BLaER1 treated with 17β-estradiol and CSF1 and Interleukin-3, amounts not matched to agents 10 nM and 100 nM (cell line): Measurements from ENCODE around the gene EPHX1.
"Not testable (repeated sequence)": the region's sequence is repeated elsewhere in the genome, so short reads cannot be mapped to it uniquely, and the experiment has no call there.

Experiments
- H3K27ac ChIP-seq, 11 experiments: shearing (Covaris generic); formaldehyde crosslinking; 2 replicates each; pipeline ENCODE4 v1.8.1; 2022
- H3K27me3 ChIP-seq, 11 experiments: shearing (Covaris generic); formaldehyde crosslinking; 2 replicates each; pipeline ENCODE4 v1.8.1; 2022
- H3K36me3 ChIP-seq, 11 experiments: shearing (Covaris generic); formaldehyde crosslinking; 2 replicates each; pipeline ENCODE4 v1.8.1; 2022
- H3K4me1 ChIP-seq, 10 experiments: shearing (Covaris generic); formaldehyde crosslinking; 2 replicates each; pipeline ENCODE4 v1.8.1; 2022
- H3K4me2 ChIP-seq, 11 experiments: shearing (Covaris generic); formaldehyde crosslinking; 2 replicates each; pipeline ENCODE4 v1.8.1; 2022
- H3K4me3 ChIP-seq, 10 experiments: shearing (Covaris generic); formaldehyde crosslinking; 2 replicates each; pipeline ENCODE4 v1.8.1; 2022
- H3K9ac ChIP-seq, 11 experiments: shearing (Covaris generic); formaldehyde crosslinking; 2 replicates each; pipeline ENCODE4 v1.8.1; 2022
- H3K9me3 ChIP-seq, 11 experiments: shearing (Covaris generic); formaldehyde crosslinking; replicated peaks in 1 of 11; 2 replicates each; pipeline ENCODE4 v1.8.1; 2022
- H4K20me1 ChIP-seq, 11 experiments: shearing (Covaris generic); formaldehyde crosslinking; 2 replicates each; pipeline ENCODE4 v1.8.1; 2022
- Cebpa-rat ChIP-seq, 11 experiments: shearing (Covaris generic); IDR thresholded peaks; 2 replicates each; pipeline ENCODE4 v1.8.1; 2022

EPHX1 gene

GRCh38 chr1:225825607-225826007 is 15.7 kb downstream of the EPHX1 start:
- no peak for TF ChIP-seq Cebpa-rat (IDR thresholded peaks at IDR 0.05)
- no peaks in the 10 kb centered on the region for H3K9me3 ChIP-seq
- no peaks in the 10 kb centered on the region for H3K36me3 ChIP-seq
- H4K20me1 ChIP-seq: no peaks in the 10 kb centered on the region
- H3K9ac ChIP-seq: peak overlapping the region in 2 of 11 experiments; percentile 0 to 15; a peak in 1 of 22 replicates
- H3K4me2 ChIP-seq: peak overlapping the region in 3 of 11 experiments; percentile 69 to 76 (median 70); a peak in 6 of 22 replicates
- H3K4me1 ChIP-seq: peaks cover 0 to 26% (median 0%) of the 10 kb centered on the region in 10 experiments; a peak in 7 of 20 replicates
- H3K27ac ChIP-seq: peak overlapping the region in 1 of 11 experiments; percentile 32; a peak in 1 of 22 replicates
- H3K4me3 ChIP-seq: no peak overlapping the region
- no peaks in the 10 kb centered on the region for H3K27me3 ChIP-seq

- H3K9ac ChIP-seq: no peak overlapping the region
- no peaks in the 10 kb centered on the region for H3K9me3 ChIP-seq
- no peaks in the 10 kb centered on the region for H3K27me3 ChIP-seq
- peaks cover 0 to 6% (median 3%) of the 10 kb centered on the region in 11 experiments; a peak in 5 of 22 replicates for H3K36me3 ChIP-seq
- no peaks in the 10 kb centered on the region for H4K20me1 ChIP-seq
- H3K4me2 ChIP-seq: no peak overlapping the region; a peak in 1 of 22 replicates
- no peak overlapping the region for H3K4me3 ChIP-seq
- H3K4me1 ChIP-seq: peaks cover 0 to 26% (median 0%) of the 10 kb centered on the region in 10 experiments; a peak in 7 of 20 replicates
- no peak for TF ChIP-seq Cebpa-rat (IDR thresholded peaks at IDR 0.05)
- no peak overlapping the region for H3K27ac ChIP-seq
Observed at GRCh38 chr1:225827076-225827475, 17.2 kb downstream of the EPHX1 start.

- no peak overlapping the region for H3K9ac ChIP-seq
- H3K4me3 ChIP-seq: no peak overlapping the region
- H4K20me1 ChIP-seq: no peaks in the 10 kb centered on the region
- peaks cover 0 to 19% (median 5%) of the 10 kb centered on the region in 11 experiments; a peak in 6 of 22 replicates for H3K36me3 ChIP-seq
- H3K9me3 ChIP-seq: no peaks in the 10 kb centered on the region
- no peak for TF ChIP-seq Cebpa-rat (IDR thresholded peaks at IDR 0.05)
- no peak overlapping the region for H3K27ac ChIP-seq
- H3K4me2 ChIP-seq: no peak overlapping the region
- no peaks in the 10 kb centered on the region for H3K27me3 ChIP-seq
- peaks cover 0 to 26% (median 0%) of the 10 kb centered on the region in 10 experiments; a peak in 7 of 20 replicates for H3K4me1 ChIP-seq
Observed at GRCh38 chr1:225828706-225829345, 18.9 kb downstream of the EPHX1 start.

GRCh38 chr1:225830841-225831240 is 20.9 kb downstream of the EPHX1 start:
- H3K4me1 ChIP-seq: peaks cover 0 to 16% (median 0%) of the 10 kb centered on the region in 10 experiments; a peak in 6 of 20 replicates
- H3K27ac ChIP-seq: no peak overlapping the region
- no peak for TF ChIP-seq Cebpa-rat (IDR thresholded peaks at IDR 0.05)
- H3K4me3 ChIP-seq: no peak overlapping the region
- no peaks in the 10 kb centered on the region for H3K27me3 ChIP-seq
- no peaks in the 10 kb centered on the region for H3K9me3 ChIP-seq
- no peaks in the 10 kb centered on the region for H4K20me1 ChIP-seq
- H3K9ac ChIP-seq: no peak overlapping the region
- no peak overlapping the region for H3K4me2 ChIP-seq
- peaks cover 0 to 19% (median 5%) of the 10 kb centered on the region in 11 experiments; a peak in 6 of 22 replicates for H3K36me3 ChIP-seq

- no peaks in the 10 kb centered on the region for H4K20me1 ChIP-seq
- H3K4me3 ChIP-seq: no peak overlapping the region
- no peak overlapping the region for H3K4me2 ChIP-seq
- no peaks in the 10 kb centered on the region for H3K4me1 ChIP-seq
- H3K27me3 ChIP-seq: no peaks in the 10 kb centered on the region
- H3K9me3 ChIP-seq: no peaks in the 10 kb centered on the region
- peaks cover 0 to 22% (median 5%) of the 10 kb centered on the region in 11 experiments; a peak in 7 of 22 replicates for H3K36me3 ChIP-seq
- no peak for TF ChIP-seq Cebpa-rat (IDR thresholded peaks at IDR 0.05)
- H3K9ac ChIP-seq: no peak overlapping the region
- no peak overlapping the region for H3K27ac ChIP-seq
Observed at GRCh38 chr1:225834417-225835329, 24.7 kb downstream of the EPHX1 start.

GRCh38 chr1:225835856-225836255 is 25.9 kb downstream of the EPHX1 start:
- Histone ChIP-seq H3K4me3 (no peak overlapping the region), H3K36me3 (peaks cover 0 to 27% (median 5%) of the 10 kb centered on the region in 11 experiments; a peak in 7 of 22 replicates), H3K4me1 (no peaks in the 10 kb centered on the region), H3K4me2 (no peak overlapping the region), H3K27ac (no peak overlapping the region), H3K27me3 (no peaks in the 10 kb centered on the region), H3K9me3 (no peaks in the 10 kb centered on the region), H4K20me1 (no peaks in the 10 kb centered on the region), H3K9ac (no peak overlapping the region)
- TF ChIP-seq Cebpa-rat (IDR thresholded peaks at IDR 0.05): no peak

- not testable (repeated sequence) for H3K4me3 ChIP-seq, H3K9me3 ChIP-seq, H3K4me1 ChIP-seq, H3K9ac ChIP-seq, H3K4me2 ChIP-seq, H3K27me3 ChIP-seq, H4K20me1 ChIP-seq, H3K27ac ChIP-seq
- H3K36me3 ChIP-seq: peaks cover 0 to 27% (median 5%) of the 10 kb centered on the region in 11 experiments; a peak in 7 of 22 replicates
Observed at GRCh38 chr1:225836296-225836695, 26.4 kb downstream of the EPHX1 start.

- peaks cover 0 to 14% (median 0%) of the 10 kb centered on the region in 11 experiments; a peak in 4 of 22 replicates for H3K36me3 ChIP-seq
- no peaks in the 10 kb centered on the region; a peak in 1 of 22 replicates for H4K20me1 ChIP-seq
- no peak overlapping the region for H3K4me3 ChIP-seq
- no peak overlapping the region for H3K9ac ChIP-seq
- TF ChIP-seq Cebpa-rat (IDR thresholded peaks at IDR 0.05): no peak
- no peaks in the 10 kb centered on the region for H3K9me3 ChIP-seq
- H3K27ac ChIP-seq: no peak overlapping the region
- no peak overlapping the region for H3K4me2 ChIP-seq
- peaks cover 0 to 13% (median 4%) of the 10 kb centered on the region in 10 experiments; a peak in 7 of 20 replicates for H3K4me1 ChIP-seq
- no peaks in the 10 kb centered on the region for H3K27me3 ChIP-seq
Observed at GRCh38 chr1:225838793-225839192, 28.9 kb downstream of the EPHX1 start.

GRCh38 chr1:225840223-225840610 is 30.3 kb downstream of the EPHX1 start:
- no peak overlapping the region for H3K4me2 ChIP-seq
- H3K4me3 ChIP-seq: no peak overlapping the region
- peaks cover 0 to 13% (median 4%) of the 10 kb centered on the region in 10 experiments; a peak in 7 of 20 replicates for H3K4me1 ChIP-seq
- H3K9ac ChIP-seq: no peak overlapping the region
- H3K27me3 ChIP-seq: no peaks in the 10 kb centered on the region
- H4K20me1 ChIP-seq: no peaks in the 10 kb centered on the region; a peak in 1 of 22 replicates
- H3K27ac ChIP-seq: no peak overlapping the region
- H3K9me3 ChIP-seq: no peaks in the 10 kb centered on the region
- peaks cover 0 to 25% (median 5%) of the 10 kb centered on the region in 11 experiments; a peak in 9 of 22 replicates for H3K36me3 ChIP-seq
- TF ChIP-seq Cebpa-rat (IDR thresholded peaks at IDR 0.05): no peak
